ENCODE results near the gene CAV2. TPM values are rescaled to one million over a fixed set of nuclear protein-coding genes. Genes with fewer than 3 reads are reported as not detected.

CAV2 gene
- total RNA-seq, 2 donors from 2014 or later, result 5.2 to 7.4 TPM

DNA sequence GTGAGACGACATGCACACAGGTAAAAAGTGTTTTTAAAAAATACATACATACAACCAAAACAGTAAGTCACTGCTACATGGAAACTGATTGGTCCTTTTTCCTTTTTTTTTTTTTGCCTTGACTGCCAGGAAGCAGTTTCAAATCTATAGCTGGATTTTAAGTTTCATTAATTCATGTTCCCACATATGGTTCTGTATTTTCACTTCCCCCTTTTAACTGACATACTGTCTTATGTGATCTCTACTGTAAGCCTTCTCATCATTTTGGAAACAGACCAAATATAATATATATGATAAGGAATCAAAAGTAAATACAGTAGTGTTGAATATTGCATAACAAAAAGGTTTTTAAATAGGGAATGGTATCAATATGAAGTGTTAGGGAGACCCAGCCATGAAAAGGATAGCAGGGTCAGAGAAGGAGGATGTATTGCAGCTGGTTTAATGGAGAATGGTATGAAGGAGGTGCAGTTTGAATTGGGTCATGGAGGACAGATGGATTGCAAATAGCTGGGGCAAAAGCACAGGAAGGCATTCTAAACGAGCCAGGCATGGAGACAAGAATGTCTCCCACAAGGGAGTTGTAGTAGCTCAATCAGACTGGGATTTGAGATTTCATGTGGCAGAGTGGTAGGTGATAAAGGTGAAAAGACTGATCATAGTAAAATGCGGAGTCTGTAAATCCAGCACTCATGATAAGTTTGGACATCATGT is 30.7 kb downstream of the CAV2 start:
- H3K9me3 Mint-ChIP-seq, result no peaks in the 10 kb centered on the region
- Histone ChIP-seq H3K36me3 (ENCODE audit: control insufficient read depth, insufficient read depth, low read length) (no peaks in the 10 kb centered on the region), H3K27ac (ENCODE audit: low read depth, low read length) (no peak overlapping the region), H3K4me1 (ENCODE audit: control insufficient read depth, insufficient read depth, low read length) (no peaks in the 10 kb centered on the region), H3K4me3 (ENCODE audit: low read length) (no peak overlapping the region), H3K9ac (ENCODE audit: extremely low read depth, low read length, poor library complexity, severe bottlenecking) (no peak overlapping the region), H3K27me3 (ENCODE audit: control insufficient read depth, insufficient read depth, low read length, poor library complexity, severe bottlenecking) (peaks cover 18% of the 10 kb centered on the region), H3K9me3 (ENCODE audit: control insufficient read depth, low read length) (no peaks in the 10 kb centered on the region)
- H3K27ac Mint-ChIP-seq, result no peak overlapping the region
- peaks cover 16% of the 10 kb centered on the region for H3K27me3 Mint-ChIP-seq (ENCODE audit: insufficient read depth)
- no peak for DNase-seq
- H3K4me1 Mint-ChIP-seq, result peaks cover 12% of the 10 kb centered on the region
- no peak overlapping the region for H3K4me3 Mint-ChIP-seq
- H3K36me3 Mint-ChIP-seq (ENCODE audit: low read depth), result no peaks in the 10 kb centered on the region
- WGBS, 2 experiments (ENCODE audit: insufficient coverage in 1 of 2, insufficient read length in 1 of 2), result 79 to 87% methylated on average over 3 of the region's 3 CpGs
- no peak for TF ChIP-seq CTCF (conservative IDR thresholded peaks at IDR 0.05)

- Mint-ChIP-seq H3K4me3 (no peak overlapping the region), H3K4me1 (peaks cover 4% of the 10 kb centered on the region), H3K9me3 (no peaks in the 10 kb centered on the region), H3K27ac (no peak overlapping the region), H3K27me3 (ENCODE audit: insufficient read depth) (peaks cover 6% of the 10 kb centered on the region), H3K36me3 (ENCODE audit: low read depth) (no peaks in the 10 kb centered on the region)
- no peak for TF ChIP-seq CTCF (conservative IDR thresholded peaks at IDR 0.05)
- Histone ChIP-seq H3K27me3 (ENCODE audit: control insufficient read depth, insufficient read depth, low read length, poor library complexity, severe bottlenecking) (peaks cover 4% of the 10 kb centered on the region), H3K36me3 (ENCODE audit: control insufficient read depth, insufficient read depth, low read length) (no peaks in the 10 kb centered on the region), H3K27ac (ENCODE audit: low read depth, low read length) (no peak overlapping the region), H3K9me3 (ENCODE audit: control insufficient read depth, low read length) (no peaks in the 10 kb centered on the region), H3K4me1 (ENCODE audit: control insufficient read depth, insufficient read depth, low read length) (no peaks in the 10 kb centered on the region), H3K4me3 (ENCODE audit: low read length) (no peak overlapping the region), H3K9ac (ENCODE audit: extremely low read depth, low read length, poor library complexity, severe bottlenecking) (no peak overlapping the region)
- WGBS, 2 experiments (ENCODE audit: insufficient coverage in 1 of 2, insufficient read length in 1 of 2), result 94 to 100% methylated on average over 1 to 3 of the region's 3 CpGs
- DNase-seq, result no peak
These were observed 32.7 kb downstream of the CAV2 start for GRCh38 chr7:116532102-116532688.

DNA sequence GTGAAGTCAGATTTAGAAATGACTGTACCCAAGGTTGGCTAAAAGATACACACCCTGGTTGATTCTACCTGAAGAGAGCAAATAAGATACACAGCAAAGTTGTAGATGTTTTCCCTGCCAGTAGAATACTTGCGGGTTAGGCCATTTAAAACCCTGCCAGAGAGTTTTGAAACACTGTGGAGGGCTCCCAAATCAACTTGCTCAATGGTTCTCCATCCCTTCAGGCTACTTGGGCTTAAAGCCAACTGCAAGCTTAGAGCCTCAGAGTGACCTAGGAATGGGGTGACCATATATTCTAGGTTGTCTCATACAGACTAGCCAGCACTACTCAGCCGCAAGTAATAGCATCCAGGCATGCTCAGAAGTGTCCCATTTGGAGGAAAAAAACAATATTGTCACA is 35.3 kb downstream of the CAV2 start:
- no peaks in the 10 kb centered on the region for H3K4me1 Mint-ChIP-seq
- no peak for TF ChIP-seq CTCF (conservative IDR thresholded peaks at IDR 0.05)
- Histone ChIP-seq H3K36me3 (ENCODE audit: control insufficient read depth, insufficient read depth, low read length) (no peaks in the 10 kb centered on the region), H3K4me1 (ENCODE audit: control insufficient read depth, insufficient read depth, low read length) (no peaks in the 10 kb centered on the region), H3K27ac (ENCODE audit: low read depth, low read length) (no peak overlapping the region), H3K9ac (ENCODE audit: extremely low read depth, low read length, poor library complexity, severe bottlenecking) (no peak overlapping the region), H3K9me3 (ENCODE audit: control insufficient read depth, low read length) (no peaks in the 10 kb centered on the region), H3K4me3 (ENCODE audit: low read length) (no peak overlapping the region), H3K27me3 (ENCODE audit: control insufficient read depth, insufficient read depth, low read length, poor library complexity, severe bottlenecking) (no peaks in the 10 kb centered on the region)
- peaks cover 3% of the 10 kb centered on the region for H3K9me3 Mint-ChIP-seq
- H3K27me3 Mint-ChIP-seq (ENCODE audit: insufficient read depth), result no peaks in the 10 kb centered on the region
- no peak for DNase-seq
- H3K36me3 Mint-ChIP-seq (ENCODE audit: low read depth), result peaks cover 6% of the 10 kb centered on the region
- 88 to 89% methylated on average over 2 of the region's 2 CpGs for WGBS, 2 experiments (ENCODE audit: insufficient coverage in 1 of 2, insufficient read length in 1 of 2)
- H3K4me3 Mint-ChIP-seq, result no peak overlapping the region
- H3K27ac Mint-ChIP-seq, result no peak overlapping the region

Measured in endodermal cell (in vitro differentiated cells).